Activated naive CD4-positive, alpha-beta T cell treated with anti-CD3 and anti-CD28 coated beads, Interleukin-2, amount 50 U/mL, for 72 hours (primary cell): ENCODE measurements around the gene SIDT2. TPM values are rescaled to one million over a fixed set of nuclear protein-coding genes. Genes with fewer than 3 reads are reported as not detected.

Source experiments
- ATAC-seq, 2 donors: fragments of 150-1000 bp; cut with Tn5 transposase; 2 replicates each; pipeline ENCODE4 v1.10.0; 2021; ENCODE audit warnings: mild to moderate bottlenecking in 2 of 2, moderate library complexity in 2 of 2
- DNase-seq, 2 donors: peaks; one replicate each; pipeline ENCODE4 v3.0.0; 2021 to 2022; ENCODE audit warnings: low spot score in 2 of 2
- H3K27ac Mint-ChIP-seq, 2 donors: one replicate each; pipeline ENCODE4 v1.8.0; 2022; ENCODE audit warnings: mild to moderate bottlenecking in 2 of 2, mixed read lengths in 2 of 2
- H3K36me3 Mint-ChIP-seq, 2 donors: one replicate each; pipeline ENCODE4 v1.8.0; 2022; ENCODE audit warnings: mixed read lengths in 2 of 2
- H3K9me3 Mint-ChIP-seq, 2 donors: one replicate each; pipeline ENCODE4 v1.8.0; 2022; ENCODE audit warnings: mixed read lengths in 2 of 2
- total RNA-seq, 2 donors: library from RNA; stranded (reverse); gene quantifications; one replicate each; pipeline ENCODE4 v1.2.3, GENCODE V29; 2022

SIDT2 gene
- total RNA-seq, 2 donors from 2014 or later, result 20.9 to 32.0 TPM

GRCh38 chr11:117160826-117161225, 17.7 kb upstream of the SIDT2 start:
- no peak for ATAC-seq
- Mint-ChIP-seq H3K27ac (peak overlapping the region in 1 of 2 donors; percentile 88), H3K9me3 (no peaks in the 10 kb centered on the region), H3K36me3 (peaks cover 0 to 6% of the 10 kb centered on the region in 2 donors)
- DNase-seq, result no peak

GRCh38 chr11:117166491-117166890, 12.1 kb upstream of the SIDT2 start:
- peaks cover 0 to 6% of the 10 kb centered on the region in 2 donors for H3K36me3 Mint-ChIP-seq
- no peak for DNase-seq
- no peak overlapping the region for H3K27ac Mint-ChIP-seq

DNA sequence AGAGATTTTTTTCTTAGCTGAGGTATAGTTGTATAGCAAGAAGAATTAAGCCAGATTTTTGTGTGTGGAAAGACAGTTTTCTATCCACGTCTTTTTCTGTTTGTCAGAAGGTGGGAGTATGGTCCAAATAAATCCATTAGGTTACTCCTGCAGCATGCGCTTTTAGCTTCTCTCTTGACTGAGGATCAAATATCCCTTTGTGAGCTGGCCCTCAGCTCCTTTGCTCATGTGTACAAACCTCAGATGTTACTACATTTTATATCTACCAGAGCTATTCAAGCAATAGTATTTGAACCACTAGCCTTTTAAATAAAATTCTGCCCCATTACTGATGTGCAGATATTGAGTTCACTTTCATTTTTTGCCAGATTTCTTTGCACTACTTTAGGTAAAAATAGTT, 8.8 kb upstream of the SIDT2 start:
- no peaks in the 10 kb centered on the region for H3K9me3 Mint-ChIP-seq
- ATAC-seq (no peak), DNase-seq (no peak)
- peaks cover 0 to 6% of the 10 kb centered on the region in 2 donors for H3K36me3 Mint-ChIP-seq
- no peak overlapping the region for H3K27ac Mint-ChIP-seq

More at GRCh38 chr11:117166491-117166890, 12.1 kb upstream of the SIDT2 start:
- no peak for ATAC-seq
- no peaks in the 10 kb centered on the region for H3K9me3 Mint-ChIP-seq

DNA sequence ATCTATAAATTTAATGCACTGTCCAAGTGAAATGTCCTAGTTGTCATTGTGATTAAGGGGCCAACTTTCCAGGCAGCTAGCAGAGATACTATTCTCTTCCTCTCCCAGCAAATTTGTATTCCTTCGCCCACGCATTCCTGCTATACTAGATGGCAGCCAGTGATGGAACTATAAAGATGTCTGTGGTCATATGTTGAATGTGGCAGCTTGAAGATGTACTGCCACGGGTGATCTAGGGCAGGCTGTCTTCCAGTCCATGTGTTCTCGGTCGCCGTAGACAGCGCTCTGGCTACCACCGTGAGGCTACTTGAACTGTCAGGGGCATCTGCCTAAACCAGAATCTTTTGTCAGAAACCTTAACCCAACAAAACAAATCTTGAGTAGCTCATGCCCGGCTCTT, 8.3 kb upstream of the SIDT2 start:
- Mint-ChIP-seq H3K36me3 (peaks cover 0 to 6% of the 10 kb centered on the region in 2 donors), H3K9me3 (no peaks in the 10 kb centered on the region), H3K27ac (no peak overlapping the region)
- DNase-seq, result no peak
- ATAC-seq, result no peak

DNA sequence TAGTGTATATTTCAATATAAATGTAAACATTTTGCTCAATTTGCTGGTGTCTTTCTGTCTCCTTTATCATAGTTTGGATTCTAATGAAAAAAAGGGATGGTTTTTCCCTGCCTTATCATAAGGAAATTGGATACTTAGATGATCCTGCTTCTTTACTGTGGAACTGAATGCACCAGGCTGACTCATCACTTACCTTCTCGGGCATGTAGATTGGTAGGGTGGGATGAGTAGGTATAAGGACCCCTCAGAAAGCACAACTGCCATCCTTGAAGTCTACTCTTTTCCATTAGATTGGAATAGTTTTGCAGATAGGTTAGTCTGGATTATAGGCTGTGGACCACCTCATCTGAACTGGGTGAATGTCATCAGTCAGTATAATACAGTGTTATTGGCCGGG, 7.5 kb upstream of the SIDT2 start:
- no peak for DNase-seq
- no peak overlapping the region for H3K27ac Mint-ChIP-seq
- no peaks in the 10 kb centered on the region for H3K9me3 Mint-ChIP-seq
- no peak for ATAC-seq
- no peaks in the 10 kb centered on the region for H3K36me3 Mint-ChIP-seq

DNA sequence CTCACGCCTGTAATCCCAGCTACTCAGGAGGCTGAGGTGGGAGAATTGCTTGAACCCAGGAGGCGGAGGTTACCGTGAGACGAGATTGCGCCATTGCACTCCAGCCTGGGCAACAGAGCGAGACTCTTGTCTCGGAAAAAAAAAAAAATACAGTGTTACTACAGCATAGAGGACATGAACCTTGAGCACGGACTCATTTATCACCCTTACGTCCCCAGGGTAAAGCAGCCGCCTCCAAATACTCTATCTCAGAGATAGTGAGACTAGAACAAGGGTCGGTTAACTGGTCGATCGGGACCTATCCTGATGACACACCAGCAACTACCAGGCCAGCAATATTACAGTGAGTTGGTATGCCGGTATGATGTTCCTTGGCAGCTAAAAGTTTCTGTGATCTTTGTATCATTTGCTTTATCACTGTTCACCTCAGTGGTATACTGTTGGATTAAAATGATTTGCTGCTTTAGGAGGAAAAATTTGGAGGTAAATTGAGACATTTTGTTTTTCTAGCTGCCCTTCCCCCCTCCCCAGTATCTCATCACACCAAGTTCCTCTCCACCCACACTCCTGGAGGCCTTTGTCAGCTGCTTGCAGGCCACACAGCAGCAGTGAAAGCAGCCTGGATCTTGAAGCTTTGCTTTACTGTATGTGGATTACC, 7.0 kb upstream of the SIDT2 start:
- no peak for ATAC-seq

GRCh38 chr11:117172724-117173421, 5.7 kb upstream of the SIDT2 start:
- Mint-ChIP-seq H3K36me3 (no peaks in the 10 kb centered on the region), H3K9me3 (no peaks in the 10 kb centered on the region), H3K27ac (peak overlapping the region in 1 of 2 donors; percentile 57)
- DNase-seq (no peak), ATAC-seq (no peak)

More for the DNA sequence above, 7.0 kb upstream of the SIDT2 start:
- H3K27ac Mint-ChIP-seq, result no peak overlapping the region
- no peak for DNase-seq
- no peaks in the 10 kb centered on the region for H3K36me3 Mint-ChIP-seq
- H3K9me3 Mint-ChIP-seq, result no peaks in the 10 kb centered on the region

GRCh38 chr11:117175104-117175503, 3.4 kb upstream of the SIDT2 start:
- Mint-ChIP-seq H3K9me3 (no peaks in the 10 kb centered on the region), H3K27ac (peak overlapping the region; percentile 54 to 84), H3K36me3 (peaks cover 6 to 7% of the 10 kb centered on the region in 2 donors)
- ATAC-seq (no peak), DNase-seq (no peak)

DNA sequence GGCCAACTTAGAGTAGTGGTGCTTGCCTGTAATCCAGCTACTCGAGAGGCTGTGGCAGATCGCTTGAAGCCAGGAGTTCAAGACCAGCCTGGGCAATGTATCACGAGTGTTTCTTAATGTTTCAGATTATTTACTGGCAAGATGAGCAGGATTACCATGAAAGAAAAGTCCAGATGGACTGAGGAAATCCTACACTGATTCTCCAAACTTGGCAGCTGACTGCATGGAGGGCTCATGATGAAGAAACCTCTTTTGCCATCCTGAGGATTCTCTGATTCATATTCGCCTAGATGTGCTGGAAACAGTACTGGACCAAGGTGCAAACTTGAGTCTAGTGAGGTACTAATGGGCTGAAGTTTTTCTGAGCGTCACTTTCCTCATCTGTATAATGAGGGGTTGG, 2.8 kb upstream of the SIDT2 start:
- Mint-ChIP-seq H3K36me3 (peaks cover 6 to 7% of the 10 kb centered on the region in 2 donors), H3K9me3 (no peaks in the 10 kb centered on the region), H3K27ac (no peak overlapping the region)
- DNase-seq (no peak), ATAC-seq (no peak)

DNA sequence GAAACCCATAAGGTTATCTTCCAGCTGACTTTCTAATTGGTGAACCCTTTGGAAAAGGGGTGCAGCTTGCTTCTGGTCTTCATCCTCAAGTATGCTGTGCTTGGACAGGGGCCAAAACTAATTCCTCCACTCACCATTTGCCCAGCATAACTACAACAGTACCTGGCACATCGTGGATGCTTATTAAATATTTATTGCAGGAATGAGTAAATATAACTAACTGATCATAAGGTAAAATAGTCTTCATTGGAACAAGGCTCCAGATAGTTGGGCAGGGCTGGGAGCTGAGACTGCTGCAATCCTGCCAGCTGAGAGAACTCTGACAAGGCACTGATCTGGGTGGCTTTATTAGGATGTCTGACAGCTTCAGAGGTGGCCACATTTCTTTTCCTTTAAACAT, 2.4 kb upstream of the SIDT2 start:
- H3K9me3 Mint-ChIP-seq, result no peaks in the 10 kb centered on the region
- ATAC-seq (no peak), DNase-seq (no peak)
- no peak overlapping the region for H3K27ac Mint-ChIP-seq
- peaks cover 6 to 7% of the 10 kb centered on the region in 2 donors for H3K36me3 Mint-ChIP-seq

- no peaks in the 10 kb centered on the region for H3K9me3 Mint-ChIP-seq
- peaks cover 6 to 7% of the 10 kb centered on the region in 2 donors for H3K36me3 Mint-ChIP-seq
- ATAC-seq (no peak), DNase-seq (no peak)
- peak overlapping the region; percentile 87 to 94 for H3K27ac Mint-ChIP-seq
Measured at GRCh38 chr11:117177534-117178209, 871 bp upstream of the SIDT2 start.

DNA sequence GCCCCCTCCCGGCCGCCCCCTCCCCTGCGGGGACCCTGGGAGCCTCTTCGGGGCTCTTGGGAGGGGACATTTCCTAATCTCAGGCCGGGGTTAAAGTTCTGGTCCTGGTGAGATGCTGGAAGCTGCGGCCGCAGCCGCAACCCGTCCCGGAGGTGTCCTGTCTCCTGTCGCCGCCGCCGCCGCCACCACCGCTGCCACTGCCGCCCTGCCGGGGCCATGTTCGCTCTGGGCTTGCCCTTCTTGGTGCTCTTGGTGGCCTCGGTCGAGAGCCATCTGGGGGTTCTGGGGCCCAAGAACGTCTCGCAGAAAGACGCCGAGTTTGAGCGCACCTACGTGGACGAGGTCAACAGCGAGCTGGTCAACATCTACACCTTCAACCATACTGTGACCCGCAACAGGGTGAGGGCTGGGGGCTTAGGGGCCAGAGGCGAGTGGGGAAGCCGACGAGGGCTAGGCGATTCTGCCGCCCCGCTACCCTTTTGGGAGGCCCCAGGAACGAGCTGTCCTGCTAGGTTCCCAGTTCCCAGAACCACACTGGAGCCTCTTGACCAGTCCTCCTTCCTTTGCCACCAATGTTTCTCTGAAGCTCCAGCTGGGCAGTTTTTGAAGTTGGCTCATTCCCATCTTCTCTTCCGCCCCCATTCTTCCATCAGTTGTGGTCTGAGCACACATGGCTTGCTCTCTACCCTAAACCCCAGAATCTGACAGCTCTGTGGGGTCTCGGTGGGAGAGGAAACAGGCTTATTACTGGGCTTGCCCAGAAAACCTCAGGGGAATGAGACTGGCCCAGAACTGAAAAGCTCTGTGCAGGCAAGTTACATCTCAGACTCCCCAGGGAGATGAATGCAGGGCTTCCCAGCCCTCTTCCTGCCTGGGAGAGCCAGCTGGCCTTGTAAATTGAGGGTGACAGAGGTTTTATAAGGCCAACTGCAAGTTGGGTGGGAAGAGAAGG, 781 bp downstream of the SIDT2 start:
- H3K36me3 Mint-ChIP-seq, result peaks cover 6 to 7% of the 10 kb centered on the region in 2 donors
- ATAC-seq (peak; percentile 43 to 66), DNase-seq (peak; percentile 62 to 71)
- H3K9me3 Mint-ChIP-seq, result no peaks in the 10 kb centered on the region
- peak overlapping the region; percentile 87 to 91 for H3K27ac Mint-ChIP-seq

DNA sequence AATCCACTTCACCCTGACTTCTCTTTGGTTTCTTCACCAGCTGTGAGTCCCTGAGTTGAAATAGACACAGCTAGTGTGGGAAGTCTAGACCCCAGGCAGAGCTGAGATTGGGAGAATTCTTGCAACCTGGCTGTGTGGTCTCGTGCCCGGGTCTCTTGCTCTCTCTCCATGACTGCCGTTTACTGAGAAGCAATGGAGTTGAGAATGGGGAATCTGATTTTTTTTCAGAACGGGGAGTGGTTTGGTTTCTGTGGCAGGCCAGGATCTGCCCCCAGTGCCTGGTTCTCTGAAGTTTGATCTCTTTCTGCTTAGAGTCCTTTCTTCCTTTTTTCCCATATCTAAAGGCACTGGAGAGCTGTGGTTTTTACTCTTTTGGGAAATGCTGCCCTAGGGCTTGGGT, 1.5 kb downstream of the SIDT2 start:
- Mint-ChIP-seq H3K9me3 (no peaks in the 10 kb centered on the region), H3K27ac (peak overlapping the region; percentile 87 to 91), H3K36me3 (peaks cover 6 to 7% of the 10 kb centered on the region in 2 donors)
- DNase-seq, result no peak
- ATAC-seq, result no peak

- peak; percentile 13 to 51 for ATAC-seq
- no peaks in the 10 kb centered on the region for H3K9me3 Mint-ChIP-seq
Measured at GRCh38 chr11:117180661-117181585, 2.4 kb downstream of the SIDT2 start.

More at GRCh38 chr11:117180661-117181585, 2.4 kb downstream of the SIDT2 start:
- peak; percentile 51 to 65 for DNase-seq
- Mint-ChIP-seq H3K27ac (peak overlapping the region; percentile 84 to 87), H3K36me3 (peaks cover 6 to 7% of the 10 kb centered on the region in 2 donors)
